Subcutaneous adipose tissue (tissue), 4 donors: Measurements from ENCODE around the gene PDE6B. TPM values are rescaled to one million over a fixed set of nuclear protein-coding genes. Genes with fewer than 3 reads are reported as not detected.

Experiments used
- total RNA-seq, 4 donors: library from RNA; depleted of rRNA; stranded (reverse); fragments of >200 nt; gene quantifications; one replicate each; pipeline ENCODE4 v1.1.0, GENCODE V29; 2016
- TF ChIP-seq, protein P1 (sequence below): fragments of 450-650 bp; IDR thresholded peaks from one replicate; pipeline ENCODE4 v1.5.1; 2016; ENCODE audit warnings: low read depth, mild to moderate bottlenecking, control low read depth, antibody characterized with exemption, moderate library complexity

Gene PDE6B
- total RNA-seq, 4 donors from 2014 or later = 2.0 to 5.9 (median 3.8) TPM; not detected in 1

DNA sequence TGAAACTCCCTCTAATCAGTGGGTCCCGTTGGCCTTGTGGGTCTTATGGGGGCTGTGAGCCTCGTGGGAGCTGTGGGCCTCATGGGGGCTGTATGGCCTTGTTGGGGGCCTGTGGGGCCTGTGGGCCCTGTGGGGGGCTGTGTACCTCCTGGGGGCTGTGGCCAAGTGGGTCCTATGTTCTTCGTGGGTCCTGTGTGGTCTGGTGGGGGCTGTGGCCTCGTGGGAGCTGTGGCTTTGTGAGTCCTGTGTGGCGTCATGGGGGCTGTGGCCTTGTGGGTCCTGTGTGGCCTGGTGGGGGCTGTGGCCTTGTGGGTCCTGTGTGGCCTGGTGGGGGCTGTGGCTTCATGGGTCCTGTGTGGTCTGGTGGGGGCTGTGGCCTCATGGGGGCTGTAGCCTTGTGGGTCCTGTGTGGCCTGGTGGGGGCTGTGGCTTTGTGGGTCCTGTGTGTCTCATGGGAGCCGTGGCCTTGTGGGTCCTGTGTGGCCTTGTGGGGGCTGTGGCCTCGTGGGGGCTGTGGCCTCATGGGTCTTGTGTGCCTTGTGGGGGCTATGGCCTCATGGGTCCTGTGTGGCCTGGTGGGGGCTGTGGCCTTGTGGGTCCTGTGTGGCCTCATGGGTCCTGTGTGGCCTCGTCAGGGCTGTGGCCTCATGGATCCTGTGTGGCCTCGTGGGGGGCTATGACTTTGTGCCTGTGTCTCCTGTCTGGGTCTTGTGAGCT is 87.7 kb downstream of the PDE6B start:
- TF ChIP-seq, protein P1, sequence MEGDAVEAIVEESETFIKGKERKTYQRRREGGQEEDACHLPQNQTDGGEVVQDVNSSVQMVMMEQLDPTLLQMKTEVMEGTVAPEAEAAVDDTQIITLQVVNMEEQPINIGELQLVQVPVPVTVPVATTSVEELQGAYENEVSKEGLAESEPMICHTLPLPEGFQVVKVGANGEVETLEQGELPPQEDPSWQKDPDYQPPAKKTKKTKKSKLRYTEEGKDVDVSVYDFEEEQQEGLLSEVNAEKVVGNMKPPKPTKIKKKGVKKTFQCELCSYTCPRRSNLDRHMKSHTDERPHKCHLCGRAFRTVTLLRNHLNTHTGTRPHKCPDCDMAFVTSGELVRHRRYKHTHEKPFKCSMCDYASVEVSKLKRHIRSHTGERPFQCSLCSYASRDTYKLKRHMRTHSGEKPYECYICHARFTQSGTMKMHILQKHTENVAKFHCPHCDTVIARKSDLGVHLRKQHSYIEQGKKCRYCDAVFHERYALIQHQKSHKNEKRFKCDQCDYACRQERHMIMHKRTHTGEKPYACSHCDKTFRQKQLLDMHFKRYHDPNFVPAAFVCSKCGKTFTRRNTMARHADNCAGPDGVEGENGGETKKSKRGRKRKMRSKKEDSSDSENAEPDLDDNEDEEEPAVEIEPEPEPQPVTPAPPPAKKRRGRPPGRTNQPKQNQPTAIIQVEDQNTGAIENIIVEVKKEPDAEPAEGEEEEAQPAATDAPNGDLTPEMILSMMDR = no peak

DNA sequence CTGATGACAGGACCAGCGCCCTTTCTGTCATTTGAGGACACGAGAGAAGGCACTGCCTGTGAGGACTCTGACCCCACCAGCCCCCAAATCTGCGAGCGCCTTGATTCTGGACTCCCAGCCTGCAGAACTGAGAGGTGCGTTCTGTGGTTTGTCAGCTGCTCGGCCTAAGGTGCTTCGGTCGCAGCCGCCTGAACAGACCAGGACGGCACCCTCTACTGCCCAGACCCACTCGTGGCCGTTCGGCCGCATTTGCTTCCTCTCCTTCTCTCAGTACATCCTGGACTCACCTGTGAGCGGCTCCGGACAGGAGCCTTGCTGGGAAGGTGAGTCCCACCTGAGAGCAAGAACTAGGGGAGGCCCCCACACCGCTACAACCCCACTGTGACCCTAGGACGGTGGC is 88.7 kb downstream of the PDE6B start:
- TF ChIP-seq, protein P1 = no peak

DNA sequence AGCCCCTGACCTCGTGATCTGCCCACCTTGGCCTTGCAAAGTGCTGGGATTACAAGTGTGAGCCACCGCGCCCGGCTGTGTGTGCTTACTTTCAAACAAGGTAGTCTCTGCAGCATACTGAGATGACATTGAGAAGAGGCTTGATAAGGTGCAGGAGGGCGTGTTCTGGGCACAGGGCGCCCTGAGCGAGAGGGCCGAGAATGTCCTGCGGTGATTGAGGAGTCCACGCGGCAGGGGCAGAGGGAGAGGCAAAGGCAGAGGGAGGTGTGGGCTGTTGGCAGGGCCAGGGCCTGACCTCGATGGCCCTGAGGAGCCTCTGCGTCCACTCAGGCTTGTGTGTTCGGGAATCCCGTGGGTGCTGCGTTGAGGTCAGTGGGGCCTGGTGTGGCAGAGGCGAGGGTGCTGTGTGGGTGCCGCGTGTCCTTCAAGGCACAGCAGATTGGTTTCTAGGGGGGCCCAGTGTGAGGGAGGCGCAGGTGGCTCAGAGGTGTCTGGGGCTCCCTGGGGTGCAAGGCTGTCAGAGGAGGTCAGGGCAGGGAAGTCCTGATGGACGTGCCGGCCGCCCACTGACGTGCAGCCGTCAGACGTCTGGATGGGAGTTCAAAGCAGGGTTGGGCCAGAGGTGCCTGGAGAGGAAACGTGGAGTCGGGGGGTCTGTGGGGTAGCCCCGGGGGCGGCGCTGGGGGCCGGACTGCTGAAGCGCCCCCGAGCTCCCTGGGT is 92.4 kb downstream of the PDE6B start:
- TF ChIP-seq, protein P1 = no peak

DNA sequence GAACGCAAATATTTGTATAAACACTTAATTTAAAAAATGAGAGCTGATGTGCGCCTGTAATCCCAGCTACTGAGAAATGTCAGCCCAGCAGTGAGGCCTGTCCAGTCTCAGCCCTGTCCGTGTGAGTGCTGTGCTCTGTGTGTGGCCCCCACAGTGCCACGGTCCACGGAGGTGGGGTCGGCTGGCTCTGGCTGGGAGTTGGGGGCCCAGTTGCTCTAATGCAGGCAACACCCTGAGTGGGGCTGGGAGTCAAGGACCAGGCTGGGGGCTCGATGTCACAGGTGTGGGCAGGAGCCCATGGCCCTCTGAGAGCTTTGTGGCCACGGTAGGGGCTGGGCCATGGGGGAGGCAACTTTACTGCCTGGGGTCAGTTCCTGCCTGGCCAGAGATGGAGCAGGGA is 93.1 kb downstream of the PDE6B start:
- TF ChIP-seq, protein P1 = no peak

Other genes starting within 250 kb of the PDE6B start
- 10 to 100 TPM; 20.1 to 41.1 (median 28.2) TPM for gene ZNF721, start 126.4 kb upstream of the PDE6B start, total RNA-seq
- gene PIGG, start 126.4 kb upstream of the PDE6B start, total RNA-seq = 10 to 100 TPM; 47.3 to 69.1 (median 48.9) TPM
- gene TMEM271, start 49.3 kb upstream of the PDE6B start, total RNA-seq = not detected
- 100 to 1,000 TPM; 123 to 273 (median 193) TPM for gene ATP5ME, start 48.7 kb downstream of the PDE6B start, total RNA-seq
- 10 to 100 TPM; 16.0 to 37.7 (median 20.1) TPM for gene MYL5, start 49.0 kb downstream of the PDE6B start, total RNA-seq
- gene SLC49A3, start 63.6 kb downstream of the PDE6B start, total RNA-seq = 10 to 100 TPM in 3 of 4 donors, 1 to 10 TPM in 1; 7.8 to 20.1 (median 14.4) TPM
- 10 to 100 TPM; 36.7 to 72.2 (median 55.0) TPM for gene PCGF3, start 80.3 kb downstream of the PDE6B start, total RNA-seq
- gene CPLX1, start 200.6 kb downstream of the PDE6B start, total RNA-seq = 1 to 10 TPM in 1 of 4 donors, under 1 TPM in 3; 0.34 to 3.8 (median 0.74) TPM